NCI-H526 (cell line): ENCODE data around the gene ARHGAP36.

Source experiments
- DNase-seq, 2 experiments: peaks; one replicate each; lab custom pipeline; 2025; lab: John Stamatoyannopoulos, UW

The ARHGAP36 gene

GRCh38 chrX:131058136-131058868, at the start of gene ARHGAP36:
TSS of gene ARHGAP36 (plus strand) at chrX:131058346. CDS start at chrX:131081666, 23,320 bp downstream.
- peak in 1 of 2 experiments; percentile 7 for DNase-seq

GRCh38 chrX:131010186-131010585, 48.0 kb upstream of the ARHGAP36 start:
- no peak for DNase-seq

- no peak for DNase-seq
Measured at GRCh38 chrX:131025336-131025735, 32.8 kb upstream of the ARHGAP36 start.

GRCh38 chrX:131032354-131033230, 25.6 kb upstream of the ARHGAP36 start:
- no peak for DNase-seq

- no peak for DNase-seq
Measured at GRCh38 chrX:131034063-131034462, 24.1 kb upstream of the ARHGAP36 start.

GRCh38 chrX:131040781-131041180, 17.4 kb upstream of the ARHGAP36 start:
- no peak for DNase-seq

GRCh38 chrX:131041667-131042066, 16.5 kb upstream of the ARHGAP36 start:
- DNase-seq: no peak

- no peak for DNase-seq
Measured at GRCh38 chrX:131045726-131046125, 12.4 kb upstream of the ARHGAP36 start.

GRCh38 chrX:131046596-131046995, 11.6 kb upstream of the ARHGAP36 start:
- DNase-seq: no peak

- no peak for DNase-seq
Measured at GRCh38 chrX:131047180-131047579, 11.0 kb upstream of the ARHGAP36 start.

- DNase-seq: no peak
Measured at GRCh38 chrX:131053076-131053475, 5.1 kb upstream of the ARHGAP36 start.

GRCh38 chrX:131054906-131055305, 3.2 kb upstream of the ARHGAP36 start:
- no peak for DNase-seq

GRCh38 chrX:131057706-131058105, 440 bp upstream of the ARHGAP36 start:
- DNase-seq: no peak

- no peak for DNase-seq
Measured at GRCh38 chrX:131059246-131059645, 1.1 kb downstream of the ARHGAP36 start.

- no peak for DNase-seq
Measured at GRCh38 chrX:131060147-131060546, 2.0 kb downstream of the ARHGAP36 start.

GRCh38 chrX:131061306-131061705, 3.2 kb downstream of the ARHGAP36 start:
- no peak for DNase-seq

- DNase-seq: no peak
Measured at GRCh38 chrX:131063613-131064012, 5.5 kb downstream of the ARHGAP36 start.

GRCh38 chrX:131066237-131066636, 8.1 kb downstream of the ARHGAP36 start:
- DNase-seq: no peak

- DNase-seq: no peak
Measured at GRCh38 chrX:131067216-131067615, 9.1 kb downstream of the ARHGAP36 start.

- peak in 1 of 2 experiments; percentile 8 for DNase-seq
Measured at GRCh38 chrX:131067846-131068745, 9.9 kb downstream of the ARHGAP36 start.

- peak in 1 of 2 experiments; percentile 60 for DNase-seq
Measured at GRCh38 chrX:131068945-131069719, 11.0 kb downstream of the ARHGAP36 start.
